Activated CD8-positive, alpha-beta memory T cell treated with anti-CD3 and anti-CD28 coated beads for 36 hours (primary cell): ENCODE data around the gene EFCAB6. TPM values are rescaled to one million over a fixed set of nuclear protein-coding genes. Genes with fewer than 3 reads are reported as not detected.

ENCODE experiments used
- CTCF ChIA-PET: fragments of 350-600 bp; sonication (Branson Sonifier 250); formaldehyde crosslinking; loops from one replicate; lab custom pipeline; 2021; ENCODE audit warnings: antibody characterized with exemption; lab: Charles Lee
- POLR2A ChIA-PET: fragments of 350-600 bp; sonication (Branson Sonifier 250); formaldehyde crosslinking; loops from one replicate; lab custom pipeline; 2021; ENCODE audit warnings: antibody characterized with exemption; lab: Charles Lee
- total RNA-seq, 2 experiments: library from RNA; stranded (reverse); gene quantifications; one replicate each; pipeline ENCODE4 v1.2.3, GENCODE V29; 2021

Gene EFCAB6
- total RNA-seq, 2 experiments from 2014 or later, result 0.42 to 0.44 TPM

DNA sequence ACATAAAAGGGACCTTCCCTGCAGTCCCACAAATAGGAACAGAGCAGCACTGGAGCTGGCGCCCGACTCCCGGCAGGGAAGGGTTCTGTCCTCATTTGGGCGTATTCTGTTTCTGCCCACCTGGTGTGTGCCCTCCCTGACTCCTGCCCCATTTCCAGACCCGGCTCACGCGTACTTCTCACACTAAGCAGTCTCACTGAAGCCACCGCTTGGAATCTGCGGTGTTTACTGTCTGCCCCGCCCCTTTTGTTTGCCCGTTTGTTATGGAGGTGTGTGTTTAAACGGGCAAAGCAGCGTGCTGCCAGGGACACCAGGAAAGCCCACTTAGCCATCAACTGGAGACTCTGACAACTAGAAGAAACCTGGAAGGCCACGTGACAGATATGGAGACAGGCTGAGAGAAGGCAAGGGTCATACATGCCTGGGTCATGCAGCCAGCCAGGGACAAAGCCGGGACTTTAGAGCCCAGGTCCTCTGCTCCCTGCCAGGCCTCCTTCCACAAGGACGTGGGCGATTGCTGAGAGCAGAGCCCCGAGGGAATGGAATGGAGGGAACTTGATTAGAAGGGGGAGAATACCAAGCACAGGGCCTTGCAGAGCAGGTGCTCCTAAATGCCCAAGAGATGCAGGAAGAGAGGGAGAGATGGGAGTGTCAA lies 8.7 kb upstream of the EFCAB6 start:
- CTCF ChIA-PET, result no interaction called here

GRCh38 chr22:43819931-43820640 lies 8.0 kb upstream of the EFCAB6 start:
- POLR2A ChIA-PET, result interaction anchor here (0.5 kb wide), 1 partner anchor 504 kb away, joined by 7 read pairs; no protein-coding TSS in a partner anchor
- CTCF ChIA-PET, result no interaction called here

More for the DNA sequence above, 8.7 kb upstream of the EFCAB6 start:
- POLR2A ChIA-PET, result no interaction called here

- ChIA-PET POLR2A (interaction anchor here (0.5 kb wide), 1 partner anchor 504 kb away, joined by 7 read pairs; no protein-coding TSS in a partner anchor), CTCF (no interaction called here)
These were observed 7.4 kb upstream of the EFCAB6 start for GRCh38 chr22:43819421-43819921.

- CTCF ChIA-PET, result no interaction called here
- POLR2A ChIA-PET, result no interaction called here
These were observed 6.9 kb upstream of the EFCAB6 start for GRCh38 chr22:43818981-43819380.

- POLR2A ChIA-PET, result no interaction called here
- CTCF ChIA-PET, result no interaction called here
These were observed 5.3 kb upstream of the EFCAB6 start for GRCh38 chr22:43817402-43817801.

DNA sequence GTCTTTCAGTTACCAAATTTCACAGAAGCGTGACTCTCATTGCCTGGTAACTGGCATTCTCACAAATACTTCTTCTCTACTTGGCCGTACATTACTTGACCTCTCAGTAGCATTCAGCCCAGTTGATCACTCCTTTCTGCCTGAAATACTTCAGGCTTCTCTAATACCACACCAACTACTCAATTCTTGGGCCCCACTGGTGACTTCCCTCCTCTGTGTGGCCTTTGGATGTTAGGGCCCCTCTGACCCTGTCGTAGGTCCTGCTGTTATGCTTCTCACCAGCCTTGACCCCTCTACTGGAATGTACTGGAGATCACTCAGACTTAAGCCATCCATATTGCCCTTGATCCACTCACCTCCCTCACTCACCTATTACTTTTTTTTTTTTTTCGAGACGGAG lies 2.2 kb upstream of the EFCAB6 start:
- POLR2A ChIA-PET, result no interaction called here
- CTCF ChIA-PET, result no interaction called here

GRCh38 chr22:43812890-43813289 lies 785 bp upstream of the EFCAB6 start:
- ChIA-PET POLR2A (no interaction called here), CTCF (no interaction called here)

DNA sequence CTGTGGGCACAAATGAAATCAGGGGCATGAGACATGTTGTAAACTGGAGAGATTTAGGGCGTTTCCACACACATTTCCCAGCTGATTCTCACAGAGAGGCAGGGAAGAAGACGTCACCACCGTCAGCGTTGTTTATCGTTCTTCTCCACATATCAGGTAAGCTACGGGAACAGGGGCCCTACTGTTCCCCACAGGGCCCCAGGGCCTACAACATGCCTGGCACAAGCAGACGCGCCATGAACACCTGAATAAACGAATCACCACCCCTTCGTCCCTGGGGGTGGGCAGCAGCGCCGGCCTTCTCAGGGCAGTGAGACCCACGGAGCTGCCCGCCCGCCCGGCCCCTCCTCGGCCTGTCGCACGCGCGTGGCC lies 342 bp downstream of the EFCAB6 start:
- POLR2A ChIA-PET, result interaction anchor here (0.6 kb wide), 1 partner anchor 1161 kb away, joined by 3 read pairs; no protein-coding TSS in a partner anchor
- CTCF ChIA-PET, result no interaction called here

DNA sequence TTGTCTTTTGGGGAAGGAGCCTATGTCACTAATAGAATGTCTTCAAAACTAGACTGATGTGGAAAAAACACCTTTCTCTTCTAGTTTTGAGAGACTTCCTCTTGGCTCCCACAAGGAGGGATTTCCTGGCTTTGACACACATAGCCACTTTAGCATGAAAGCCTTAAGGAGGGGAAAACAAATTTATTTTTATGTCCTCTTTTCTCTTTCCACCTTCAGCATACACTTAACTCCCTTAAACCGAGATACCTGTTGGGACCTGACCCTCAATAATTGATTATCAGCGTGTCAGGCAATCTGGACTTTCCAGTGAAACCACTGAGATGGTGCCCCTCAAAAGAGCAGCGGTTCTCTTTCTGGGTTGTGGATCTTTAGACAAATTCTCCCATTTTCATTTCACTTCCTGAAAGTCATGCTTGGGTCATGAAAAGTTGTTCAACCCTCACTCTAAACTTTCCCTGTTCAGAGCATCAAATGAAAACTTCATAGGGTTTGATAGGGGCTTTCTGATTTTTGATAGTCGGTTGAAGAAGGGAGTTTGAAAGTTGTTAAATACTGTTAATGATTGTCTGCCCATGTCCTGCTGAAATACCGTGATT lies 9.1 kb downstream of the EFCAB6 start:
- CTCF ChIA-PET, result interaction anchor here (0.6 kb wide), 1 partner anchor 148 kb away, joined by 3 read pairs; no protein-coding TSS in a partner anchor
- POLR2A ChIA-PET, result no interaction called here

- ChIA-PET POLR2A (no interaction called here), CTCF (no interaction called here)
These were observed 11.1 kb downstream of the EFCAB6 start for GRCh38 chr22:43800970-43801369.

- POLR2A ChIA-PET, result no interaction called here
- CTCF ChIA-PET, result no interaction called here
These were observed 13.6 kb downstream of the EFCAB6 start for GRCh38 chr22:43798492-43798891.

DNA sequence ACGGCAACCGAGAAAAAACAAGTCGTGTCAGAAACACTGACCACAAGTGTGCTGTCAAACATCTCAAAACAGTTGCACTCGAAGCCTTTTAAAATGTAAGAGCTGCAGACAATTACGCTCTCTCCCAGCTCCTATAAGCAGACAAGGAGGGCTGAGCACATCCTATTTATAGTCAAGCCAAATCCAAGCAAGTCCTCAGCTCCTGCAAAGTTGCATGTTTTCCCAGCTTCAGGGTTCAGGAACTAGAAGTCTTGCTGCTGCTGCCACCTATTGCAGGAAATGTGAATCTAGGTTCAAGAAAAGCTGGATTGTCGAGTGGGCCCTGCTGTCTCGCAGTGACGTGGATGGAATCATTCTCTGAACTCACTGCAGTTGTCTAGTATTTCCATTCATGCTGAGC lies 15.5 kb downstream of the EFCAB6 start:
- ChIA-PET CTCF (no interaction called here), POLR2A (no interaction called here)

DNA sequence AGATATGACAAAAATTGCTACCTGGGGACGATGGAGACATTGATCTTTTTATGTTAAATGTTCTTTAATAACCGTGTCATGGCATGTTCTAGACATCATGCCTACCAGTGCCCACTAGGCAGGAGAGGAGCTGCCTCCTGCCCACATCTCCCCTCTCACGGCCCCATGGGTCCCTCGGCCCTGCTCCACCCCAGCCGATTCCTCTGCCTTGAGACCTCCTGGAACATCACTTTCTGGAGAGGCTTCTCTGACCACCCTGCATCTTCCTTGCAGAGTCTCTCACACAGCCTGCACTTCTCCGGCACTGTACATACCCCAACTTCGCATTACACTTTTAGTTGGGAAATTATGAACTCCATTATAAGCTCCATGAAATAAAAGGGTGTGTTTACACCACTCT lies 16.8 kb downstream of the EFCAB6 start:
- POLR2A ChIA-PET, result no interaction called here
- CTCF ChIA-PET, result no interaction called here

GRCh38 chr22:43792905-43793304 lies 19.2 kb downstream of the EFCAB6 start:
- CTCF ChIA-PET, result no interaction called here
- POLR2A ChIA-PET, result no interaction called here

- ChIA-PET POLR2A (no interaction called here), CTCF (no interaction called here)
These were observed 22.7 kb downstream of the EFCAB6 start for GRCh38 chr22:43789452-43789851.

DNA sequence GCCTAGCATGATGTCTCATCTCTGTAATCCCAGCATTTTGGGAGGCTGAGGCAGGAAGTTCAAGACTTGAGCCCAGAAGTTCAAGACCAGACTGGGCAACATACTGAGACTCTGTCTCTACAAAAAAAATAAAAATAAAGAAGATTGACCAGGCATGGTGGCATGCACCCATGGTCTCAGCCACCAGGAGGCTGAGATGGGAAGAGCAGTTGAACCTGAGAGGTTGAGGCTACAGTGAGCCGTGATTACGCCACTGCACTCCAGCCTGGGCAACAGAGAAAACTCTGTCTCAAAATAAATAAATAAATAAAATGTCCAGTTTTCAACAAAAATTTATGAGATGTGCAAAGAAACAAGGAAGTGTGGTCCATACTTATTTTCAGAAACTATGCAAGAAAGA lies 28.3 kb downstream of the EFCAB6 start:
- ChIA-PET CTCF (no interaction called here), POLR2A (no interaction called here)

DNA sequence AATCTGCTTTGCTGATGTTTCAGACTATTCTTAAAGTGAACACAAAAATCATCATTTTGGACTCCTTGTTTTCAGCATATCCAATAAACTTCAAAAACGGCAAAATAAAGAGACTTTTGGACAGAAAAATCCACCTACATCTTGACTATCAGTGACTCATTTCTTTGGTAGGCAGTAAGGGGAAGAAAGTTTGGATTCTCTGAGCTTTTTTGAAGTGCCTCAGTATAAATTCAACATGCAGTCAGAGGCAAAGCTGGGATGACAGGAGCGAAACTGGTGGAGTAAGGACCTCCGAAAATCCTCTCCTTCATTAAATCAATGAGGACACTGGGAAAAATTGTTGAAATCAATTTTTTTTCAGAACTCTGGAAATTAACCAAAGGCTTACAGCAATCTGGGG lies 29.7 kb downstream of the EFCAB6 start:
- ChIA-PET CTCF (interaction anchor here (0.6 kb wide), 1 partner anchor 261 kb away, joined by 3 read pairs; no protein-coding TSS in a partner anchor), POLR2A (no interaction called here)

DNA sequence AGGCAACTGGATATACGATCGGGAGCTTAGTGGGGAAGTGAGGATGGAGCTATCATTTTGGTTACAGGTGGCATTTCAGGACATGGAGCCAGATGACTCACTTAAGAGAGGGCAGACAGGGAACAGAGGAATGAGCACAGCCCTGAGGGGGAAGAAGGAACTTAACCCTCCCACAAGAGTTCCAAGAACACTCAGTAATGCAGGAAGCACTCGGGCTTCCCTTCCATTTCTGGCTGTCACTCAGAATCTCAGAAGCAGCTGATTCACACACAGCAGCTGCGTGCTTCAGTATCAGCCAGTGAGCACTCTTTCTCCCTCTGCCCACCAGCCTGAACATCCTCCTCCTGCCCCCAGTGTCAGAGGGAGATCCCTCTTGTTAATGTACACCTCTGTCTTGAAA lies 34.8 kb downstream of the EFCAB6 start:
- CTCF ChIA-PET, result no interaction called here

GRCh38 chr22:43776081-43776670 lies 35.9 kb downstream of the EFCAB6 start:
- POLR2A ChIA-PET, result no interaction called here
- CTCF ChIA-PET, result no interaction called here

More for the DNA sequence above, 34.8 kb downstream of the EFCAB6 start:
- POLR2A ChIA-PET, result no interaction called here

DNA sequence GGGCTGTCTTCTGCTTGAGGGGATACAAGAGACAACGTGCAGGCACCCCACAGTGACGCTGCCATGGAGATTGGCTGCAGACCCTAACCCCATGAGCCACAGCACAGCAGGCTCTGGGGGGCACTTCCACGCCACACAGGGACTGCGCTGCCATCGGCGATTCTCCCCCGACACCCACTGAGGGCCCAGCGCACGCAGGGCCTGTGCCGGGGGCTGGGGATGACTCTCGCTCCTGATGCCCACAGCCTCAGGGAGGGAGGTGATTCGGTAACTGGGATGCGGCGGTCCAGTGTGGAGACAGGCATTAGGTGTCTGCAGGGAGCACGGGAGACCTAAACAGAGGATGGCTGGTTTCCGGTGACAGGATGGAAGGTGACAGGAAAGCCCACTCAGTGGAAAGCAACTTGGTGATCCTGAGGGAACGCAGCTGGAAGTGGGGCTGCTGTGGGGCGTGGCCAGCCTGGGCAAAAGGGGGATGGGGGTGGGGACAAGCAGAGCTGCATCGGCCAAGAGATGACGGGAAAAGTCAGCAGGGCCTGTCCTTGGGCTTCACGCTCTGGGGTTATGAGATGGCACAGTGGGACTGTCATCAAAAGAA lies 37.7 kb downstream of the EFCAB6 start:
- ChIA-PET CTCF (no interaction called here), POLR2A (no interaction called here)
